SU-DHL-6 (cell line): ENCODE results near the gene IL22RA2.

ENCODE experiments used
- EZH2phosphoT487 ChIP-seq: fragments of 200-600 bp; sonication (generic), shearing (Covaris generic); conservative IDR thresholded peaks from 2 replicates; pipeline ENCODE4 v1.6.1; 2018; ENCODE audit warnings: mild to moderate bottlenecking, antibody characterized with exemption, low read length, moderate library complexity, mixed read lengths
- TF ChIP-seq, protein P1 (sequence below): fragments of 200-600 bp; sonication (generic); IDR thresholded peaks from one replicate; pipeline ENCODE4 v1.5.1; 2017; ENCODE audit warnings: antibody characterized with exemption, mild to moderate bottlenecking, low read length, moderate library complexity; ENCODE audit not compliant: insufficient read depth, poor library complexity, severe bottlenecking

DNA sequence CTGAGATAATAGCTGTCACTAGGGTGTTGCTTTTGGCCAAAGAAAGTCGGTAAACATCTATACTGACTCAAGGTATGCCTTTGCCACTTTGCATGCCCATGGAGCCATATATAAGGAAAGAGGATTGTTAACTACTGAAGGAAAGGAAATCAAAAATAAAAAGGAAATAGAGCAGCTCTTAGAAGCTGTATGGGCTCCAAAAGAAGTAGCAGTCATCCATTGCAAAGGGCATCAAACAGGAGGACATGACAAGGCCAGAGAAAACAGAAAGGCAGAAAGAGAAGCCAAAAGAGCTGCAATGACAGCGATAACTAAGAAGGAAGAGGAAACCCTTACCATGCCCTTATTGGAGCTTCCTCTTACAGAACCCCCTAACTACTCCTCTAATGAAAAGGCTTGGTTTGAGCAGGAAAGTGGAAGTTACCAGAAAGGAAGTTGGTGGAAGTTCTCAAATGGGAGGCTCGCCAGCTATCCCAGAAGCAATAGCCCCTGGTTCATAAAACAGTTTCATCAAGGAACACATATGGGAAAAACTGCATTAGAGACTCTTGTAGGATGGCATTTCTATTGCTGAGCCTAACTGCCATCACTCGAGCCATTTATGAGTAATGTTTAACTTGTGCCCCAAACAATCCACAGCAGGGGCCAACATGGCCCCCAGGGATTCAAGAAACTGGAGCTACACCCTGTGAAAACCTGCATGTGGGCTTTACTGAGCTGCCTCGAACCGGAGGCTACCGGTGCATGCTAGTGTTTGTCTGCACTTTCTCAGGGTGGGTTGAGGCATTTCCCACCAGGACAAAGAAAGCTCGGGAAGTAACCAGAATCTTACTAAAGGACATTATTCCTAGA lies 7.0 kb downstream of the IL22RA2 start:
- TF ChIP-seq, protein P1, sequence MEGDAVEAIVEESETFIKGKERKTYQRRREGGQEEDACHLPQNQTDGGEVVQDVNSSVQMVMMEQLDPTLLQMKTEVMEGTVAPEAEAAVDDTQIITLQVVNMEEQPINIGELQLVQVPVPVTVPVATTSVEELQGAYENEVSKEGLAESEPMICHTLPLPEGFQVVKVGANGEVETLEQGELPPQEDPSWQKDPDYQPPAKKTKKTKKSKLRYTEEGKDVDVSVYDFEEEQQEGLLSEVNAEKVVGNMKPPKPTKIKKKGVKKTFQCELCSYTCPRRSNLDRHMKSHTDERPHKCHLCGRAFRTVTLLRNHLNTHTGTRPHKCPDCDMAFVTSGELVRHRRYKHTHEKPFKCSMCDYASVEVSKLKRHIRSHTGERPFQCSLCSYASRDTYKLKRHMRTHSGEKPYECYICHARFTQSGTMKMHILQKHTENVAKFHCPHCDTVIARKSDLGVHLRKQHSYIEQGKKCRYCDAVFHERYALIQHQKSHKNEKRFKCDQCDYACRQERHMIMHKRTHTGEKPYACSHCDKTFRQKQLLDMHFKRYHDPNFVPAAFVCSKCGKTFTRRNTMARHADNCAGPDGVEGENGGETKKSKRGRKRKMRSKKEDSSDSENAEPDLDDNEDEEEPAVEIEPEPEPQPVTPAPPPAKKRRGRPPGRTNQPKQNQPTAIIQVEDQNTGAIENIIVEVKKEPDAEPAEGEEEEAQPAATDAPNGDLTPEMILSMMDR: no peak
- no peak for TF ChIP-seq EZH2phosphoT487
